Stimulated activated memory B cell treated with anti-CD40 and anti-IgM and Interleukin-4, amounts not matched to agents 10 μg/mL and 1 μg/mL and 100 μg/mL, for 72 hours (primary cell): ENCODE data around the gene MSANTD1.
"Not testable (repeated sequence)": the region's sequence is repeated elsewhere in the genome, so short reads cannot be mapped to it uniquely, and the experiment has no call there.

Experiments
- ATAC-seq: fragments of 150-1000 bp; cut with Tn5 transposase; 2 replicates; pipeline ENCODE4 v1.10.0; 2021
- H3K27ac Mint-ChIP-seq: one replicate; pipeline ENCODE4 v1.8.0; 2022; ENCODE audit warnings: mild to moderate bottlenecking, mixed read lengths
- H3K27me3 Mint-ChIP-seq: one replicate; pipeline ENCODE4 v1.8.0; 2022; ENCODE audit warnings: mixed read lengths
- H3K36me3 Mint-ChIP-seq: one replicate; pipeline ENCODE4 v1.8.0; 2022; ENCODE audit warnings: mixed read lengths
- H3K4me1 Mint-ChIP-seq: one replicate; pipeline ENCODE4 v1.8.0; 2022; ENCODE audit warnings: mixed read lengths
- H3K4me3 Mint-ChIP-seq: one replicate; pipeline ENCODE4 v1.8.0; 2022; ENCODE audit warnings: mild to moderate bottlenecking, moderate library complexity, mixed read lengths
- H3K9me3 Mint-ChIP-seq: one replicate; pipeline ENCODE4 v1.8.0; 2022; ENCODE audit warnings: mixed read lengths

Gene MSANTD1

DNA sequence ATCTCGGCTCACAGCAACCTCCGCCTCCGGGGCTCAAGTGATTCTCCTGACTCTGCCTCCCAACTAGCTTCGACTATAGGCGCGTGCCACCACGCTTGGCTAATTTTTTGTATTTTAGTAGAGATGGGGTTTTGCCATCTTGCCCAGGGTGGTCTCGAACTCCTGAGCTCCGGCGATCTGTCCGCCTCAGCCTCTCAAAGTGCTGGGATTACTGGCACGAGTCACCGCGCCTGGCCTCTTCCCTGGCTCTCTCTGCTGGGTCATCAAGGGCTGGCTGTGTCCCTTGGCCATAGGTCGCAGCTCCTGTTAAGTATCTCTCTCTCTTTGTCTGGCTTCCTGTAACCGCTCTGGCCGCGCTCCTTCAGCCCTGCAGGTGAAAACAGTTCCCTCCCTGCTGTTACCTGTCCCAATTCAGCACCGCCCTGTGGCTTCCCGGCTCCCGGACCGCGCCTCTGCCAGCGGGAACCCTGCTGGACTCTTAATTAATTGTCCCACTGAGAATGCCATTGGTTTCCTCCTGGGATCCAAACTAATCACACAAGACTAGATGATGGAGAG, 42.5 kb downstream of the MSANTD1 start:
- H3K36me3 Mint-ChIP-seq, result no peaks in the 10 kb centered on the region
- peak overlapping the region; percentile 88 for H3K4me3 Mint-ChIP-seq
- H3K27ac Mint-ChIP-seq, result peak overlapping the region; percentile 26
- no peaks in the 10 kb centered on the region for H3K9me3 Mint-ChIP-seq
- peaks cover 9% of the 10 kb centered on the region for H3K27me3 Mint-ChIP-seq
- H3K4me1 Mint-ChIP-seq, result peaks cover 21% of the 10 kb centered on the region
- ATAC-seq, result no peak

DNA sequence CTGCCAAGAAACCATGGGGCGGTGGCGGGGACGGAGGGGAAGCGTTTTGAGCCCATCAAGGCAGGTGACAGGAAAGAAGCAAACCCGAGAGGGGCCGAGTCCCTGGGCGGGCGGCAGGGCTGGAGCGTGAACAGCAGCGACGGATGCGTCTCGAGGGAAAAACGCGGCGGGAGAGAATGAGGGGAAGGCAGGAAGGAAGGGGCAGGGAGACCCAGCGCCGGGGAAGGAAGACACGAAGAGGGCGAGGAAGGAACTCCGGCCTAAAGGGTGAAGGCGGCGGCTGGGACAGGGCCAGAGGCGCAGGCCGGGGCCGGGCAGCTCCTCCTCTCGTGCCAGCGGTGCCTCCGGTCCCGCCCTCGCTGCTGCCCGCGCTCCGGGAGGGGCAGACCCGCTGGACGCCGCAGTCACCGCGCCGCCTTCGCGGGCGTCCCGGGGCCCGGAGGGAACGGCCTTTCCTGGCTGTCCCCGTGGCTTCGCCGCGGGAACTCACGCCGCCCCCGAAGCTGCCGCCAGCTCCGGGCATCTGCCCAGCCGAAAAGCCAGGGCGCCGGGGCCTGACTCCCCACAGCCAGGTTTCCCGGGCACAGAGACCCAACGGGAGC, 43.1 kb downstream of the MSANTD1 start:
- H3K4me3 Mint-ChIP-seq, result peak overlapping the region; percentile 88
- peak; percentile 47 for ATAC-seq
- H3K27me3 Mint-ChIP-seq, result peaks cover 9% of the 10 kb centered on the region
- H3K4me1 Mint-ChIP-seq, result peaks cover 16% of the 10 kb centered on the region
- no peaks in the 10 kb centered on the region for H3K9me3 Mint-ChIP-seq
- peak overlapping the region; percentile 26 for H3K27ac Mint-ChIP-seq
- no peaks in the 10 kb centered on the region for H3K36me3 Mint-ChIP-seq

DNA sequence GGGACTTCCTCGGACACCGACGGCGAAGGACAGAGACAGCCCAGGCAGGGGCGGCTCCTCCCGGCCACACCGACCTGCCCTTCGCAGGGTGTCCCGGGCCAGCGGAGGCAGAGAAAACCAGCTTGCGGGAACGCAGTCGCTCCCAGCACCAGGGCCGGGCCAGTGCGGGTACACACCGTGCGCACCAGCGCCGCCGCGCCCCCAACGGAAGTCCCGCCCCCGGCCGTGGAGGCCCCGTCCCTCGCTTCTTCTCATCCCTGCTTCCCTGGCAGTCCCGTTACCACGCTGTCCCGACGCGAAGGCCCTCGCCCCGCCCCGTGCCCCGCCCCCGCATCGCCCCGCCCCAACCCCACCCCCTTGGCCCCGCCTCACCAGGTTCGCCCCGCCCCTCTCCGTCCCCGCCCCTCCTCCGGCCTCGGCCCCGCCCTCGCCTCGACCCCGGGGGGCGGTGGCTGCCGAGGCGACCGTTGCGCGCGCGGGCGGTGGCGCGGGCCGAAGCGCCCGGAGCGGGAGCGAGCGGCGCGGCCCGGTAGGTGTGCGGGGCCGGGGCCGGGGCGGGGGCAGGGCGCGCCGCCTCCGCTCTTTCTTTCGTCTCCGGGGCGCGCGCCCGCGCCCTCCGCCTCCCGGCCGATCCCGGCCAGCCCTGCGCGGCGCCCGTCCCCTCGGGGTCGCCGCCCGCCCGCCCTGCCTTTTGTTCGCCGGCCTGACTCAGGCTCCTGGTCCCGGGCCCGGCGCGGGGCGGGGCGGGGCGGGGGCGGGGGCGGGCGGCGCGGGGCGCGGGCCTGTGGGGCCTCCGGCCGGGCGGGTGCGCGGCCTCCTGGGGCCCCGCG, 43.8 kb downstream of the MSANTD1 start, which contains the start of gene RGS12:
RGS12 (plus strand) TSS at position 451 of the 830 bp plus-strand sequence. CDS start 23,150 bp downstream, outside the sequence.
- Mint-ChIP-seq H3K4me1 (peaks cover 16% of the 10 kb centered on the region), H3K9me3 (peaks cover 3% of the 10 kb centered on the region), H3K27ac (peak within 1 kb of the TSS; percentile 26), H3K27me3 (peaks cover 9% of the 10 kb centered on the region), H3K36me3 (no peaks in the 10 kb centered on the region), H3K4me3 (peak within 1 kb of the TSS; percentile 88)
- ATAC-seq, result peak; percentile 87

DNA sequence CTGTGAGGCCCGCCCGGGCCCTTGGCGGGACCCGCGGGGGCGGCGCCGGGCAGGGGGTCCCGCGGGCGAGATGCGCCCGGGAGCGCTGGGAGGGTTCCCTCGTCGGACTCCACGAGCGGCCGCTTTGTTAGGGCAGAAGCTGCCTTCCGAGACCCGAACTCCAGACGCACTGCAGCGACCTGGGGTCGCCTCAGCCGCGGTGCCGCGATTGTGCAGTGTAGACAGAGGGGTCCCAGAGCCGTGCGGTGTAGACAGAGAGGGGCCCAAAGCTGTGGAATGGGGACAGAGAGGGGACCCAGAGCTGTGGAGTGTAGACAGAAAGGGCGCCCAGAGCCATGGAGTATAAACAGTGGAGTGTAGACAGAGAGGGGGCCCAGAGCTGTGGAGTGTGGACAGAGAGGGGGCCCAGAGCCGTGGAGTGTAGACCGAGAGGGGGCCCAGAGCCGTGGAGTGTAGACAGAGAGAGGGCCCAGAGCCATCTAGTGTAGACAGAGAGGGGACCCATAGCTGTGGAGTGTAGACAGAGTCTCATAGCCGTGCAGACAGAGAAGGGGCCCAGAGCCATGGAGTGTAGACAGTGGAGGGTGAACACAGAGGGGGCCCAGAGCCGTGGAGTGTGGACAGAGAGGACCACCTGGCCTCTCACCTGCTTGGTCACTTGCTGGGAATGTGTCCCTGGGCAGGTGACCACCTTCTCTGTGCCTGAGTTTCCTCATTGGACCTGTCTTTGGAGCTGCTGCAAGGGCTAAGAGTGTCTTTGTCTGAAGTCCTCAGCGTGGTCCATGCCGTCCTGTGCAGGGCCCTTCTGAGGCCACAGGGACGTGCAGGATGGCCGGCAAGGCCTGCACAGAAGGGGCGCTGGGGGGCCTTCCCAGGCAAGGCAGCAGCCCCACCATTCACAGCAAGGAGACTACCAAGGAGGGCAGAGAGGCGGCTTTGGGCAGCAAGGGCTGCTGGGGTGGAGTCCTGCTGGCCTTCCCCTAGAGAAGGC, 44.7 kb downstream of the MSANTD1 start:
- peak overlapping the region; percentile 54 for H3K4me3 Mint-ChIP-seq
- no peaks in the 10 kb centered on the region for H3K36me3 Mint-ChIP-seq
- no peak overlapping the region for H3K27ac Mint-ChIP-seq
- peaks cover 16% of the 10 kb centered on the region for H3K4me1 Mint-ChIP-seq
- H3K9me3 Mint-ChIP-seq, result peaks cover 3% of the 10 kb centered on the region
- H3K27me3 Mint-ChIP-seq, result peaks cover 9% of the 10 kb centered on the region
- ATAC-seq, result no peak

DNA sequence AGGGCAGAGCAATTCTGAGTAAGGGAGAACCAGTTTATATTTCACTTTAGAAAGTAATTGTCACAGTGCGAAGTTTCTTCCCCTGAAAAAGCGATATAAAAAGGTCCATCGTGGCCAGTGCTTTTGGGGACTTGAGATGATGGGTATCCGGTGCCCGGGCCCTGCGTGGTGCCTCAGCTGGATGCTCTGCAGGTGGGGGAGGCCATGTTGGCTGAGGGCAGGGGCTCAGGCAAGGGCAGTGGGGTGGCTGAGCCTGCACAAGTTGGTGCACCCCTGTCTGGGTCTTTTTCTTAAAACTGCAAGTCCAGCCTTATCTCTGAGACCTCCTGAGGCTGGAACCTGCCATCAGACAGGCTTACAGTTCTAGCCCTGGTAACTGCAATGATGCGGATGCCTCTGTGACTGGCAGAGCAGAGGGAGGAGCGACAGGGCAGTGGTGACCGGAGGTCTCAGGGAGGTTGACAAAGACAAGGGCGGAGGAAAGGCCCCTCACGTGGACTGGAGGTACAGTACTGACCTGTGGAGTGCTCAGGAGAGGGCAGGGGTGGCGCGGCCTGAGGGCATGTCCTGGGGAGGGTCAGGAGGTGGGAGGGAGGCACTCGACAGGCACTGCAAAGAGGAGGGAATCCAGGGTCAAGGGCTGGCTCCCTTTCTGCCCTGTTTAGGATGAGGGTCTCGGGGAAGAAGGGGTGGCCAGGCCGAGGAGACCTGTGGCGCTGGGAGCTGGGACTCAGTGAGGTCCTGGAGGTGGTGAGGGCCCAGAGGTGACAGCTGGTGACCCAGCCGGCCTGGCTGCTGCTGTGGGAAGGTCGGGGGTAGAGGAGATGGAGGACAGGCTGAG, 45.7 kb downstream of the MSANTD1 start:
- H3K27ac Mint-ChIP-seq, result no peak overlapping the region
- H3K9me3 Mint-ChIP-seq, result peaks cover 3% of the 10 kb centered on the region
- no peak overlapping the region for H3K4me3 Mint-ChIP-seq
- peaks cover 9% of the 10 kb centered on the region for H3K27me3 Mint-ChIP-seq
- no peak for ATAC-seq
- H3K36me3 Mint-ChIP-seq, result no peaks in the 10 kb centered on the region
- peaks cover 16% of the 10 kb centered on the region for H3K4me1 Mint-ChIP-seq

DNA sequence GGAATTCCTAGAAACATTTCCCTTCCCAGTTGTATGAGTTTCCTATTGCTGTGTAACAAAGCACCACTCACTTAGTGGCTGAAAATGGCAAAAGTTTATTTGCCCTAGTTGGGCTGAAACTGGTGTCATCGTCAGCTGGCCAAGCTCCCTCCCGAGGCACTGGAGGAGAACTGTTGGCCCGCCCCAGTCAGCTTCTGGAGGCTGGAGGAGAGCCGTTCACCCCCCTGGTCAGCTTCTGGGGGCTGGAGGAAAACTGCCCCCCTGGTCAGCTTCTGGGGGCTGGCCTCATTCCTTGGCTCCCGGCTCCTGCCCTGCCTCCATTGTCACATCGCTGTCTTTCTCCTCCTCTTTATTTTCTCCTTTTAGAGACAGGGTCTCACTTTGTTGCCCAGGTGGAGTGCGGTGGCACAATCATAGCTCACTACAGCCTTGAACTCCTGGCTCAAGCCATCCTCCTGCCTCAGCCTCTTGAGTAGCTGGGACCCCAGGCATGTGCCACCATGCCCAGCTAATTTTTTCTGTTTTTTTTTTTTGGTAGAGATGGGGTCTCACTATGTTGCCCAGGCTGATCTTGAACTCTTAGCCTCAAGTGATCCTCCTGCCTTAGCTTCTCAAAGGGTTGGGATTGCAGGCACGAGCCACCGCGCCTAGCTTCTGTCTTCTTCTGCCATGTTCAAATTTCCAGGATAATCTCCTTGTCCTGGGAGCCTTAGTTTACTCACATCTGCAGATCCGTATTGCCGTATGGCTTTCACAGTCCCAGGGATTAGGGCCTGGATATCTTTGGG, 47.1 kb downstream of the MSANTD1 start:
- no peak for ATAC-seq
- H3K27me3 Mint-ChIP-seq, result peaks cover 9% of the 10 kb centered on the region
- H3K9me3 Mint-ChIP-seq, result peaks cover 3% of the 10 kb centered on the region
- no peaks in the 10 kb centered on the region for H3K36me3 Mint-ChIP-seq
- no peak overlapping the region for H3K4me3 Mint-ChIP-seq
- peaks cover 16% of the 10 kb centered on the region for H3K4me1 Mint-ChIP-seq
- no peak overlapping the region for H3K27ac Mint-ChIP-seq

DNA sequence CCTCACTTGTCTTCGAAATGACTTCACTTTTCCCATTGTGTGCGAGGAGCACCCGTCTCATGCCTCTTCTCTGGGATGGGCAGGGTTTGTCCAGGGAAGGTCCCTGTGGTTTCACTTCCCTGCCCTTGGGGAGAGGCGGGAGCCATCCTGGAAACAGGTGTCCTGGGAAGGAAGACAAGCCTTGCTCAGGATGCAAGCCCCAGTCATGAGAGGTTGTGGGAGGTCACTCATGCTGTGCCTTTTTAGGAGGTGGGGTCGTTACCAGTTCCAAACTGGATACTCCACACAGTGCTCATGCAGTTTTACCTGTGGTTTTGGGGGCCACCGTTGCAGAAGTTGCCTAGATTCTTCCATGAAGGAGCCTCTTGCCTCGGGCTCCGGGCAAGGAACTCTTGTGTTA, 47.7 kb downstream of the MSANTD1 start:
- Mint-ChIP-seq H3K27ac (no peak overlapping the region), H3K27me3 (peaks cover 5% of the 10 kb centered on the region), H3K9me3 (peaks cover 3% of the 10 kb centered on the region), H3K4me3 (no peak overlapping the region), H3K36me3 (no peaks in the 10 kb centered on the region), H3K4me1 (peaks cover 19% of the 10 kb centered on the region)
- ATAC-seq, result no peak

DNA sequence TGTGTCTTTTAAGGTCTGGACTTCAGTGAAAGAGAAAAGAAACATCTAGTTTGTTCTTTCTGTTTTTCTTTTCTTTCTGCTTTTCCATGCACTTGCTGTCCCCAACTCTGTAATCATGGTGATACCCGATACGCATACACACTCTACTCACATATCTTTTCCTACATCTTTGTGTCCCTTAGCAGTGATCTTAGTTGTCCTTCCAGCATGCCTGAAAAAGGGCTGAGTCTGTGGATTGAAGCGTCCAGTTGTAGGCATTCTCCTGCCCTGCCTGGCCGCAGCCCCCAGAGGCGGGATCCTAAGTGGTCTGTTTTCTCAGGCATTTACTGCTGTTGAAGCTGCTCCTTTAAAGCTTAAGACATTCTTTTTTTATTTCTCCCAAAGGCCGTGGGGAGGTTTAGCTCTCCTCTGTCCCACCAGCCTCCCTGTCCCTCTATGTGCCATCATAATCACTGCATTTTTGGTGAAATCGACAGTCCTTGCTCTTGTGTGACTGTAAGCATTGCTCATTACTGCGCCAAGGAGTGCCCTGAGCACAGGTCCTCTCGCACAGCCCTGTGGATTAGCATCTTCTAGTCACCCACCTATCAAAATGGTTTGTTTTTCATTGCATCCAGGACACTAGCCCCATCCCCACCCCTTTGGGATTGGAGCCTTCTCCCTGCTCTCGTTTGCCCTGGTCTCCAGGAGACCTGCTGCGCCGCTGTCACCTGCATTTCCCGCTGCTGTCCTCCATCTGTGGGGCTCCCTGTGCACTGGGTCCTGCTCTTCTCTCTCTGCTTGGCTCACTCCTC, 48.3 kb downstream of the MSANTD1 start:
- Mint-ChIP-seq H3K27ac (no peak overlapping the region), H3K4me1 (peaks cover 19% of the 10 kb centered on the region)

DNA sequence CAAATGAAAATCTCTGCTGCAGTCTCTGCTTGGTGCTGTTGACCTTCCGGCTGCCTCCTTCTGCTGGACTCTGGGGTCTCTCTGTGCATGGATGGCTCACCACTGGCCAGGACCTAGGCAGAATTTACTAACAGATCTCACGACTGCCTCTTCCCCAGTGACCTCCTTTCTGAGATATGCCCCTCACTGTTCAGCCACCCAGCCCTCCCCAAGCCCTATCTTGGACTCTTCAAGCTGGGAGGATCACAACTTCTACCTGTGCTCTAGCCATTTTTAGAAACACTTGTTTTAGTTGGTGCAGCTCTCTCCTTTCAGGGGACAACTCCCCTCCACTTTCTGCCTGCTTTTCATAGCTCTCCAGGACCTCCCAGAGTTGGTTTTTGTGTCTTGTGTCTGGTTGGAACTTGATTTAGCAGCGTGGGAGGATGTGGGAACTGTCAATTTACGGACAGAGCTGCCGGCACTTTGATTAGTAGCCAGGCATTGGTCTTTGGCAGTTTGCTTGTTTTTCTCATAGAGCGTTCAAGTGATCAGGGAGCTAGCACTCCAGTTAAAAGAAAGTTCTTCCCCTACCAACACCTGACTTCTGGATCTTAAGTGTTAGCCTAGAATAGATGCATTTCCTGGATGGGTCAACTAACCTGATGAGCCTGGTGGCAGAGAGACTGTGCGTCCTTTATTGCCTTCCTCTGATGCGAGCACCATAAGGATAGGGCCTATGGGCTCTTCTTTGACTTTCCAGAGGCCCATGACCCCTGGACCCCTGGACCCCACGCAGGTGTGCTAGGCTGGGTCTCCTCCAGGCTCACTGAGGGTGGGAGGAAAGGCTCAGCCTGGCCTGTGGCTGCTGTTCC, 50.4 kb downstream of the MSANTD1 start:
- Mint-ChIP-seq H3K27me3 (peaks cover 11% of the 10 kb centered on the region), H3K4me3 (no peak overlapping the region), H3K4me1 (peaks cover 28% of the 10 kb centered on the region), H3K9me3 (peaks cover 3% of the 10 kb centered on the region), H3K36me3 (no peaks in the 10 kb centered on the region), H3K27ac (no peak overlapping the region)
- ATAC-seq, result no peak

More for the DNA sequence above, 48.3 kb downstream of the MSANTD1 start:
- Mint-ChIP-seq H3K36me3 (no peaks in the 10 kb centered on the region), H3K27me3 (peaks cover 2% of the 10 kb centered on the region), H3K4me3 (no peak overlapping the region), H3K9me3 (peaks cover 3% of the 10 kb centered on the region)
- no peak for ATAC-seq

DNA sequence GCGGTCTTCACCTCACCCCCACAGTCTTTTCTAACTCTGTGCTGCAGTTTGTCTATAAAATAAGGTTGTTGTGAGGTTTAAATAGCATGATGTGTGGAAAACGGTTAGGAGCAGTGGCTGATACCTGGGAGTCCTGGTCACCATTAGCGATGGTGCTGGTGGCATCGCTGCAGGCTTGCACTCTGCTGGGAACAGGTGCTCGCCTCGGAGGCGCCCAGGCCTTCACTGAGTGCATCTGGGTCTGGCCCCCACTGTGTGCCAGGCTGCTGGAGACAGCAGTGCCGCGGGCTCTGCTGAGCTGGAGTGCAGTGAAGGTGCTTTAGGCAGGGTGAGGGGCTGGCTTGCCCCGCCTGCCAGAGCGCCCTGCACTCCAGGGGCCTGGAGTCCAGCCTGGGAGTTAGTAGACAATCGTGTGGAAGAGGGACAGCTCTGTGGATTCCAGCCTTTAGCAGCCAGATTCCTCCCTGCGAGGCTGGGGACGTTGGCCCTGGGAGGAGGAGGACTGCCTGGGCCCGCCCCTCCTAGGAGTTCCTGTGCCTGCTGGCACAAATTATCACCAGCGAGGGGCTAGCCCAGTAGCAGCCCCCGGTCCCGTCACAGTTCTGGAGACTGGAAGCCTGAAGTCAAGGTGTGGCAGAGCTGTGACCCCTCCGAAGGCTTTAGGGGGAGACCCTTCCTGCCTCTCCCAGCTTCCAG, 51.2 kb downstream of the MSANTD1 start:
- Mint-ChIP-seq H3K4me3 (no peak overlapping the region), H3K27me3 (peaks cover 11% of the 10 kb centered on the region), H3K36me3 (no peaks in the 10 kb centered on the region), H3K9me3 (peaks cover 3% of the 10 kb centered on the region), H3K27ac (no peak overlapping the region), H3K4me1 (peaks cover 28% of the 10 kb centered on the region)
- ATAC-seq, result no peak

DNA sequence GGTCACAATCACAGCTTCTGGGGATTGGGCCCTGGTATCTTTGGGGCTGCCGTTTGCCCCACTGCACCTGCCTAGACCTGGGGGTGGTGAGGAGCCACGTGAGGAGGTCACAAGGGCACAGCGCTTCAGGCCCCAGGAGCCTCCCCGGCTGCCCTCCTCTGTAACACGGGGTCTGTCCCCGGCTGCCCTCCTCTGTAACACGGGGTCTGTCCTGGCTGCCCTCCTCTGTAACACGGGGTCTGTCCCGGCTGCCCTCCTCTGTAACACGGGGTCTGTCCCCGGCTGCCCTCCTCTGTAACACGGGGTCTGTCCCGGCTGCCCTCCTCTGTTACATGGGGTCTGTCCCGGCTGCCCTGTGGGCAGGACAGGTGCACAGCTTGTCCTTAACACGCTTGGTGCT, 51.9 kb downstream of the MSANTD1 start:
- not testable (repeated sequence) for H3K4me3 Mint-ChIP-seq

More for the DNA sequence above, 51.9 kb downstream of the MSANTD1 start:
- ATAC-seq, H3K36me3 Mint-ChIP-seq, H3K9me3 Mint-ChIP-seq: not testable (repeated sequence)
- H3K27me3 Mint-ChIP-seq, result peaks cover 18% of the 10 kb centered on the region
- H3K4me1 Mint-ChIP-seq, result peaks cover 31% of the 10 kb centered on the region
- peak overlapping the region; percentile 66 for H3K27ac Mint-ChIP-seq
